Esophagus muscularis mucosa (tissue), 4 donors: ENCODE measurements around the gene NOD1.

Experiments
- CTCF ChIP-seq, 3 experiments: fragments of 200-600 bp in 2 of 3; fragments of 450-650 bp in 1 of 3; sonication (generic) in 2 of 3; IDR thresholded peaks; one replicate each; pipeline ENCODE4 v1.5.1; 2017 to 2019; ENCODE audit warnings: antibody characterized with exemption in 3 of 3, mild to moderate bottlenecking in 2 of 3, moderate library complexity in 1 of 3
- EP300 ChIP-seq: sonication (generic); formaldehyde crosslinking; IDR thresholded peaks from one replicate; pipeline ENCODE4 v1.6.1; 2017; ENCODE audit warnings: antibody characterized with exemption
- POLR2A ChIP-seq: fragments of 450-650 bp; IDR thresholded peaks from one replicate; pipeline ENCODE4 v1.6.1; 2017; ENCODE audit warnings: antibody characterized with exemption, moderate library complexity, mild to moderate bottlenecking, low read depth
- POLR2AphosphoS5 ChIP-seq, 2 donors: sonication (generic); formaldehyde crosslinking; IDR thresholded peaks; one replicate each; pipeline ENCODE4 v1.6.1; 2017; ENCODE audit warnings: antibody characterized with exemption in 2 of 2

- TF ChIP-seq CTCF (IDR thresholded peaks at IDR 0.05) (no peak), POLR2A (no peak), POLR2AphosphoS5 (IDR thresholded peaks at IDR 0.05) (no peak), EP300 (no peak)
Observed at GRCh38 chr7:30395676-30396075, 82.9 kb downstream of the NOD1 start.
